ENCODE data around the gene DGKG.

- TF ChIP-seq HEY1 (CRISPR knock-in tag; IDR thresholded peaks at IDR 0.05; ENCODE audit: borderline replicate concordance), result no peak
- no peak for TF ChIP-seq FOXJ3 (CRISPR knock-in tag; IDR thresholded peaks at IDR 0.05)
- no peak for TF ChIP-seq ZNF740 (CRISPR knock-in tag; IDR thresholded peaks at IDR 0.05)
- no peak for TF ChIP-seq ZNF740 (tag; IDR thresholded peaks at IDR 0.05)
- TF ChIP-seq WHSC1 (IDR thresholded peaks at IDR 0.05; ENCODE audit: low read length), result no peak
- TF ChIP-seq ARID1B (IDR thresholded peaks at IDR 0.05), result no peak
- TF ChIP-seq RAD21 (CRISPR knock-in tag; conservative IDR thresholded peaks at IDR 0.05 in 1 of 2, IDR thresholded peaks at IDR 0.05 in 1 of 2), result no peak
- no peak for TF ChIP-seq EP300 (IDR thresholded peaks at IDR 0.05; ENCODE audit: low read length)
- TF ChIP-seq KLF6 (CRISPR knock-in tag; IDR thresholded peaks at IDR 0.05; ENCODE audit: borderline replicate concordance), result no peak
- TF ChIP-seq FOS (IDR thresholded peaks at IDR 0.05; ENCODE audit: extremely low read depth, insufficient read length), result no peak
- TF ChIP-seq SREBF2 (CRISPR knock-in tag; IDR thresholded peaks at IDR 0.05), result no peak
- no peak for TF ChIP-seq SIN3A (IDR thresholded peaks at IDR 0.05; ENCODE audit: borderline replicate concordance in 2 of 2, control insufficient read depth in 1 of 2, low read depth in 2 of 2, low read length in 2 of 2)
- TF ChIP-seq U2AF1 (optimal IDR thresholded peaks at IDR 0.05; ENCODE audit: low read depth, low read length), result no peak
- no peak for TF ChIP-seq ZNF766 (CRISPR knock-in tag; conservative IDR thresholded peaks at IDR 0.05)
- TF ChIP-seq HDGF (IDR thresholded peaks at IDR 0.05), result no peak
Observed at GRCh38 chr3:186375443-186375842, 13.4 kb upstream of the DGKG start.
